SKM-1 (cell line): Measurements from ENCODE around the gene SWI5.

Experiments
- DNase-seq: peaks from one replicate; lab custom pipeline; 2025; ENCODE audit not compliant: unreplicated experiment; lab: John Stamatoyannopoulos, UW

Gene SWI5

DNA sequence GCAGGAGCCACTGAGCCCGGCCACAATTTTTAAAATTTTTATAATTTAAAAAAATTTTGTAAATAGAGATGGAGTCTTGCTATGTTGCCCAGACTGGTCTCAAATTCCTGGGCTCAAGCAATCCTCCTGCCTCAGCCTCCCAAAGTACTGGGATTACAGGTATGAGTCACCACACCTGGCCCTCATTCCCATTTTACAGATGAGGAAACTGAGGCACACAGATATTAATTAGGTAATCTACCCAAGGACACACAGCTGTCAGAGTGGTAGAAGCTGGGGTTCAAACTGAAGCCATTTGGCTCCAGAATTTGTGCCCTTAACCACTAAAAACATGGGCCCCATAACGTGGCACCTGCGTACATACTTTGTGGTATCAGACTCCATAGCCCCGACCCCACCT, 38.6 kb downstream of the SWI5 start:
- DNase-seq: no peak

DNA sequence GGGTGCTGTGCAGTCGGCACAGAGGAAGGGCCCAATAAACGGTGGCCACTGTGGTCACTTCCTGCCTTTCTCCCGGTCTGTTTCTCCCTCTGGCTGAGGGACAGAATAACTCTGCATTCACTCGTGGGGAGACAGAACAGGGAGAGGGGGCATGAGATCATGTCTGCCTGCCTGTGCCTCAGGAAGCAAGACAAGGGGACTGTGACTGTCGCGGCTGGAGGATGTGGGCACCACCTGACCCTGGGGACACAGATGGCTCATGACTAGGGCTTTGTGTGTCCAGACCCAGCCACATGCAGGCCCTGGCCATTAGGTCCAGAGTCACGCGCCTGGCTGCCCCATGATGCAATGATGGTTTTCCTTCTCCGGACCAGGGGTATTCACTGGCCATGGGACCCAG, 40.3 kb downstream of the SWI5 start:
- no peak for DNase-seq

DNA sequence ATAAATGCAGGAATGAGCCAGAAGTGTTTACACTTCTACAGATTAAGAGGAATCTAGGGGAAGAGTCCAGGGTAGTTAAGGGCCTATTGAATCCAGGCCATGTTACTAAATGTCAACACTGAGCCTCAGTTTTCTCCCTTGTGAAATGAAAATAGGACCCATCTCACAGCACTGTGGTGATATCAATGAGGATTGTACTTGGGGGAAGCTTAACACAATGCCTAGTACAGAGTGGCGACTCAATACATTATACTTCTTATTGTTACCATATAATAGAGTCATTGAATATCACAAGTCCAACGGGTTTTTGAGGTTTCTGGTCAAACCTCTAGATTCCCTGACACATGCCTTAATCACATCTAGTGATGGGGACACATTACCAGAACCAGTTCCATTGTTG, 41.6 kb downstream of the SWI5 start:
- no peak for DNase-seq

DNA sequence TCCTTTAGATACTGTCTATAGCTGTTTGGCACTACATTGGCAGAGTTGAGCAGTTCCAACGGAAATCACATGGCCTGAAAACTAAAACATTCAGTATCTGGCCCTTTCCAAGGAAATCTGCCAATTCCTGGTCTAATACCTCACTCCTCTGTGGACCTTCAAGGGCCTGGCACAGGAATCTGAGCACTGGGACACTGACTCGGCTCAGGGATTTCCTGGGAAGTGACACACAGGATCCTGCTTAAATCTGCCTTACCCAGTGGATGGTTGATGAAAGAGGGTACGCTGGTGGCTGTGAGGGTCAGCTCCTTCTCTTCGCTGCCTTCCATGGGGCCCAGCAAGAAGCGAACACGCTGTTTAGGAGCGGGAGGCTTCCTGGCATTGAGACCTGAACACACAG, 45.3 kb downstream of the SWI5 start:
- no peak for DNase-seq

DNA sequence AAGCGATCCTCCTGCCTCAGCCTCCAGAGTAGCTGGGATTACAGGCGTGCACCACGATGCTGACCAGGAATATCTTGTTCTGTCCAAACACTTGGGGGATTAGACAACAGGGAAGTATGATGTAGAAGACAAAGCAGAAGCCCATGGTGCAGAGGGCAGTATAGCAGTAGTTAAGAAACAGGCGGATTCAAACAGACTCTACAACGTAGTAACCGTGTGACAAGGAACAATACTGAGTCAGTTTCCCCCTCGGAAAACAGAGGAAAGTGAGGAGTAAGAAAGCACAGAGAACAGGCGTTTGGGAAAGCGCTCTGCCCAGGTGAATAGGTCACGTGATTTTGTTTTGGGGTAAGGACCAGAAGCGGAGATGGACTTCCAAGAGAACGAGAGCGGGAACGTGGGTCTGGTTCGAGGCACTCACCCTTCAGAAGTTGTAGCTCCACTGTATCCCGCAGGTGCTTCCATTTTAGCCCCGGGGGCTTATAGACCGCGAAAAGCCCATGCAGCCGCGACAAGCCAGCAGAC, 45.9 kb downstream of the SWI5 start:
- no peak for DNase-seq

DNA sequence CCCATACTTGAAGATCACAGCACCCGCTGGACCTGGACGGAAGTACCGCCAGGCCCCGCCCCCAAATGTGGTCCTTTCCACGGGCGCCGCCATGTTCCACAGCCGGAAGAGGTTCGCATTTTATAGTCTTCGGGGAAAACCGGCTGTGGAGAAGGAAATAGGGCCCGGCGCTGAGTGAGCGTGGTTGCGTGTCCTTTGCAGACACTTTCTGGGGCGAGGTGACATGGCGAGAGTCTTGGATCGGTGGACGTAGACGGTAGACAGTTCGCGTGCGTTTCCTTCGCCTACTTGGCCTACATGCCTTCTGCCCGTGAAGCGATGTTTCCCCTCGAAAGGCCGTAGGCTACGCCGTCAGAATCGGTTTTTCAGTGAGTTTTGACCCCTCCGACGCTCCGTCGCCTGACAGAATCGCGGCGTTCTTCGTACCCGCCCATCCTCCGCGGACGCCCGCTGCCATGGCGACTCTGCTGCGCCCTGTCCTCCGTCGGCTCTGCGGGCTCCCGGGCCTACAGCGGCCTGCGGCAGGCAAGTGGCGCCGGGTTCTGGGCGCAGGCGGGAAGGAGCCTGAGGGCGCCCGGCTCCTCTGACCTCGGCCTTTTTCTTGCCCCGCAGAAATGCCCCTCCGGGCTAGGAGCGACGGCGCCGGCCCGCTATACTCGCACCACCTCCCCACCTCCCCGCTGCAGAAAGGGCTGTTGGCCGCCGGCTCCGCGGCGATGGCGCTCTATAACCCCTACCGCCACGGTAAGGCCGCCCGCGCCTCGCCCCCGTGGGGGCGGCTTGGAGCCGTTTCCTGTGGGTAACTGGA, 46.5 kb downstream of the SWI5 start, which contains the start of the genes COQ4 and TRUB2:
TSS of gene COQ4 (plus strand) at position 436 of the 808 bp plus-strand sequence. CDS start at position 456, 20 bp downstream.
TSS of gene TRUB2 (minus strand) at position 44 of the 808 bp plus-strand sequence. CDS start at position 5, 39 bp downstream.
- peak; percentile 75 for DNase-seq

DNA sequence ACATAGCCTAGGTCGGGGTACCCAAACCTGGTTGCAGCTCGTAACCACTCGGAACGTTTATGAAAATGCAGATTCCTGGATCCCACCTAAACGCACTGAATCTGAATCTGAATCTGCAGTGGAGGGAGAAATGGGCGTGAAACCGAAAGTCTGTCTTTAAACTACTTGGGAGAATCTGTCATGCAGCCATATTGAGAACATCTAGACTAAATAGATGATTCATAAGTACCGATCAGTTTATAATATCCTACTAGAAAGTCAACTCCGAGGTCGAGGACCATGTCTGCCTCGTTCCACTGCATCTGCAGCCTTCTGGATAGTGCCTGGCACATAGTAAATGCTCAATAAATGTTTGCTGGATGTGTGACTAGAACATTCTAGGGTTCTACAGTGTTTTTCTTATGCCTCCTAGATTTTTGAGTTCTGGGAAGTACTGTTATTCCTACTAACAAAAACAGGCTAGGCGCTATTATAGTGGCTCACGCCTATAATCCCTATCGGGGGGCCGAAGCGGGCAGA, 47.2 kb downstream of the SWI5 start:
- no peak for DNase-seq

DNA sequence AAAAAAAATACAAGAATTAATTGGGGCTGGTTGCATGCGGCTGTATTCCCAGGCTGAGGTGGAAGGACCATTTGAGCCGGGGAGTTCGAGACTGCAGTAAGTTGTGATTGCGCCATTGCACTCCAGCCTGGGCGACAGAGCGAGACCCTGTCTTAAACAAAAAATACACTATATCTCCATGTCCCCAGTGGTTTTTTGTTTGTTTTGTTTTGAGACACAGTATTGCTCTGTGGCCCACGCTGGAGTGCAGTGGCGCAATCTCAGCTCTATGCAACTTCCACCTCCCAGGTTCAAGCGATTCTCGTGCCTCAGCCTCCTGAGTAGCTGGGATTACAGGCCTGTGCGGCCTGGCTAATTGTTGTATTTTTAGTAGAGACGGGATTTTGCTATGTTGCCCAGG, 47.7 kb downstream of the SWI5 start:
- DNase-seq: no peak

DNA sequence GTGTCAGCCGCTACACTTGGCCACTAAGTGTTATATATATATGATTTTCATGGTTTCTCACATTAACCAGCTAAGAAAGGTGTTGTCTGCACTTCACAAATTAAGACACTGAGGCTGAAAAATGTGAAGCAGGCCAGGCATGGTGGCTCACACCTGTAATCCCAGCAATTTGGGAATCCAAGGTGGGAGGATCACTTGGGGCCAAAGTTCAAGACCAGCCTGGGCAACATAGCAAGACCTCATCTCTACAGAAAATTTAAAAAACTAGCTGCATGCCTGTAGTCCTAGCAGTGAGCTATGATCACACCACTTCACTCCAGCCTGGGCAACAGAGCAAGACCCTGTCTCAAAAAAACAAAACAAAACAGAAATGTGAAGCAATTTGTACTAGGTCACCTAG, 48.3 kb downstream of the SWI5 start:
- no peak for DNase-seq

DNA sequence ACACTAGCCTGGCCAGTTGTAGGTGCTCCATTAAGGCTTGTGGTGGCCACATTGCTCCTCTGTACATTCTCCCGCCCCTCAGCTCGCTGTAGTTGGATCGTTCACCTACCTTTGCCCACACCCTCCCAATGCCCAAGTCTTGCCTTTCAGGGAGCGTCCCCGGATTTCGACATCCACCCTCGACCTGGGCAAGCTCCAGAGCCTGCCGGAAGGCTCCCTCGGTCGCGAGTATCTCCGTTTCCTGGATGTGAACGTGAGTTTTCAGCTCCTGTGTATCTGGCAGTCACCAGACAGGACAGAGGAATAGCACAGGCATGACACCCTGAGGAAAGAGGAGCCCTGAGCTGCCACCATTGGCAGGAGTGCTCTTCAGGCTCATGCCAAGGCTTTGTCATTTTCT, 49.6 kb downstream of the SWI5 start:
- no peak for DNase-seq

DNA sequence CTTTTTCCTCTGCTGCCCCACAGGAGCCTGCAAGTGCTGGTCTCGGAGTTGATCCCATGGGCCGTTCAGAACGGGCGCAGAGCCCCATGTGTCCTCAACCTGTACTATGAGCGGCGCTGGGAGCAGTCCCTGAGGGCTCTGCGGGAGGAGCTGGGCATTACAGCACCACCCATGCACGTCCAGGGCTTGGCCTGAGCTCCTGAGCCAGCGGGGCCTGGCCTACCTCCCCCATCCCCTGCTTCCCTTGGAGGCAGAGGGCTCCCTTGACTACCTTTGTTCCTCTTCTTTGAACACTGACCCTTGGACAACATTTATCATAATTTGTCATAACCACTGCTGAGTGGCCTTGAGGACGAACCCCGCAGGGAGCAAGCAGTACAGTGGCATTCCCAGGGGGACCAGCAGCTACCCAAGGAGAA, 57.4 kb downstream of the SWI5 start:
- no peak for DNase-seq

DNA sequence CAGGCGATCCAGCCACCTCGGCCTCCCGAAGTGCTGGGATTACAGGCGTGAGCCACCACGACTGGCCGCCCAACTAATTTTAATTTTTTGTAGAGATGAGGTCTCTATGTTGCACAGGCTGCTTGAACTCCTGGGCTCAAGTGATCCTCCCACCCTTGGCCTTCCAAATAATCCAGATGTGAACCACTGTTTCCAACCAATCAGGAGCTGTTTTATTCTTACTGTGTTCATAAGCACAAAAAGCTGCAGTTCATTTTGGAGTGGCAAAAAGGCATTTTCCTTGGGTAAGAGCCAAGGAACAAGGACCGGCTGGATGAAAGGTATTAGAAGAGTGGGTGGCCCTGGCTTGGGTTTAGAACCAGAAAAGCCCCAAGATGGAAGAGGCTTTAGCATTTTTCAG, 59.1 kb downstream of the SWI5 start:
- no peak for DNase-seq

DNA sequence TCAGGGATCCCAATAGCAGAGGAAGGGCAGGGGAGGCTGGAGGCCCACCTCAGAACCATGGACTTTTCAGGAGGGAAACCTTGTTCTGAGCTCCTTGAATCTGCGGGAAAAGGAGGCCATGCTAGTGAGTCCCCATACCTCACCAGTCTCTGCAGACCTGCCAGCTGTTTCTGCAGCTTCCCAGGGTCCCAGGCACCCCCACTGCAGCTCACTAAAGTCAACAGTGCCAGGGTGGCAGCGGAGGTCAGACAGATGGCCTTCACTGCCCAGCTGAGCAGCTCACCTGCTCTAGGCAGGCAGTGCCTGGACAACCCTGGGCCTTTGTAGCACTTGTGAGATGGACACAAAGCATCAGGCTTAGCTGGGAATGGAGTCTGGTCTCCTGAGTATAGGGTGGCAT, 59.8 kb downstream of the SWI5 start:
- DNase-seq: no peak

DNA sequence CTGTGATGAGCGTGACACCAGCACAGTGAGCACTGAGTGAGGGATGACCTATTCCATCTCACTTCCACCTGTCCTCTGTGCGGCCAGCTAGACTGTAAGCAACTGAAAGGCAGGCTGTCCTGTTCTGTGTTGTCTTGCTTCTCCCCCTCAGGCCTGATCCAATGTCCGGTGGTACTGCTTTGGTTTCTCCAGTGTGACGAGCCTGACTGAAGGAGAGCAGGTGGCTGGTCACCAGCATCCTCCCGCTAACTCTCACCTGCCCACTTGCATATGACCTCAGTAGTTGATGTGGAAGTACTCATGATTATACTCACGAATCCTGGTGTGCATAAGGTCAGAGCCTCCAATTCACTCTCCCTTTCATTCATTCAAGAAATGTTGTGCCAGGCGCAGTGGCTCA, 61.9 kb downstream of the SWI5 start:
- DNase-seq: no peak
